HG03066 (cell line): ENCODE data around the gene LPIN2.
"Not testable (repeated sequence)": the region's sequence is repeated elsewhere in the genome, so short reads cannot be mapped to it uniquely, and the experiment has no call there.

Experiments used
- ATAC-seq: cut with Tn5 transposase; IDR thresholded peaks from one replicate; pipeline ENCODE4 v1.9.1; 2021; ENCODE audit warnings: low read depth; ENCODE audit not compliant: unreplicated experiment

LPIN2 gene, protein sequence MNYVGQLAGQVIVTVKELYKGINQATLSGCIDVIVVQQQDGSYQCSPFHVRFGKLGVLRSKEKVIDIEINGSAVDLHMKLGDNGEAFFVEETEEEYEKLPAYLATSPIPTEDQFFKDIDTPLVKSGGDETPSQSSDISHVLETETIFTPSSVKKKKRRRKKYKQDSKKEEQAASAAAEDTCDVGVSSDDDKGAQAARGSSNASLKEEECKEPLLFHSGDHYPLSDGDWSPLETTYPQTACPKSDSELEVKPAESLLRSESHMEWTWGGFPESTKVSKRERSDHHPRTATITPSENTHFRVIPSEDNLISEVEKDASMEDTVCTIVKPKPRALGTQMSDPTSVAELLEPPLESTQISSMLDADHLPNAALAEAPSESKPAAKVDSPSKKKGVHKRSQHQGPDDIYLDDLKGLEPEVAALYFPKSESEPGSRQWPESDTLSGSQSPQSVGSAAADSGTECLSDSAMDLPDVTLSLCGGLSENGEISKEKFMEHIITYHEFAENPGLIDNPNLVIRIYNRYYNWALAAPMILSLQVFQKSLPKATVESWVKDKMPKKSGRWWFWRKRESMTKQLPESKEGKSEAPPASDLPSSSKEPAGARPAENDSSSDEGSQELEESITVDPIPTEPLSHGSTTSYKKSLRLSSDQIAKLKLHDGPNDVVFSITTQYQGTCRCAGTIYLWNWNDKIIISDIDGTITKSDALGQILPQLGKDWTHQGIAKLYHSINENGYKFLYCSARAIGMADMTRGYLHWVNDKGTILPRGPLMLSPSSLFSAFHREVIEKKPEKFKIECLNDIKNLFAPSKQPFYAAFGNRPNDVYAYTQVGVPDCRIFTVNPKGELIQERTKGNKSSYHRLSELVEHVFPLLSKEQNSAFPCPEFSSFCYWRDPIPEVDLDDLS

DNA sequence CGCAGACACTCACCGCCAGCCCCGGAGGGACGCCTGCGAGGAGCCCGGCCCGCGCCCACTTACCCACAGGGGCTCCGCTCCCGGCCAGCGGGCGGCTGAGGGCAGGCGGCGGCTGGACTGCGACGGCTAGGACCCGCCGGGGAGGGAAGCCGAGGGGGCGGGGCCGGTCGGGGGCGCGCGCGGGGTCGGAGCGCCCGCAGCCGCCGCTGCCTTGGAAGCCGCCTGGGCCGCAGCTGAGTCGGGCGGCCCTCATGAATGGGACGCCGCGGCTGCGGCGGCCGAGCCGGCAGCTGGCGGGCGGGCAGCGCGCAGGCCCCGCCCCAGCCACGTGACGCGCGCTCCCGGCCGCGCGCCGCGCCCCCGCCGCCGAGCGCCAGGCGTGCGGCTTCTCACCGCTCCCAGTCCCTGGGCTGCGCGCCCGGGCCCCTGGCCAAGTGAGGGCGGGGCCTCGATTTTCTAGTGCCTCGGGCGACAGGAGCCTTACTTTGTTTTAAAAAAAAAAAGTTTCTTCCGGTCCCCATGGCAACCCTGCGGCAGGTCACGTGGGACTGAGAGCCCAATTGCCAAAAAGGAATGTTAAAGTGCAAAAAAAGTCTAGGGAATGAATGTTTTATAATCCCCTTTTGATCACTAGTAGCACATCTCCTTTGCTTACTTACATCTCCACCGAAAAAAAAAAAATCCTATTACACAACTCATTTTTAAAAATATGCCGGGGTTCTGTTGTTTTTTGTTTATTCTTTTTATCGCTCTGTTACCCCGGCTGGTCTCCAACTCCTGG, at the start of gene LPIN2:
TSS of gene LPIN2 (minus strand) at position 121 of the 781 bp plus-strand sequence. CDS start 52,304 bp downstream, outside the sequence.
- peak; percentile 77 for ATAC-seq

DNA sequence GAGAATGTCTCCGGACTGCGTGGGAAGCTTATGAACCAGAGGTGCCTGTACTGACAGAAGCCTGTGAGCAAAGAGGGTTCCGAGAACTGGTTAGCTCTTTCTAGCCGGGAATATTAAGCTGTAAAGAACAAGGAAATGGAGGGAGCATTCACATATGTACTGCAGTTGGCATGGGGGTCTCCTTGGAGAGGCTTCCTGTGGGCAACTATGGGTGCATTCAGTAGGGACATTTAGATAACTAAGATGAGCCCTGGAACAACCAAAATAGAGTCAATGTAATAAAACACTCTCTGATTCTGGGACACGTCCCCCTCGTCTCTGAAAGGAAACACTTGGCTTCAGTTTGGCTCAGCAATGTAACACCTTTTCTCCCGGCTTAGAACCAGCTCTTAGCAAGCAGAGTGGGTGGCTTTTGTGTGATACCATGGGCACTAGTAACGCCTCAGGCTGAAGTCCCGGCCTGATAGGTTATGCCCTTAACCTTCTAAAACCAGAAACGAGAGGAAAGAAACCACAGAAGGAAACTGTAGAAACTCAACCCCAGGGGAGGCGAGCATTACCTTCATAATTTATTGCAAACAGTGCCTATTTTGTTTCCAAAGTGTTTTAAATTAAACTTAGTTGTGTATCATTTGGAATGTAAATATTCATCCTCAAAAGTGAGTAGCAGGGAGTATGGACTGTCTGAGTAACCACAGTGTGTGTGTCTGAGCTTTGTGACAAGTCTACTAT, 48.8 kb upstream of the LPIN2 start:
- ATAC-seq = no peak

GRCh38 chr18:3060667-3061580, 48.0 kb upstream of the LPIN2 start:
- peak; percentile 51 for ATAC-seq

GRCh38 chr18:3059272-3059671, 46.3 kb upstream of the LPIN2 start:
- no peak for ATAC-seq

DNA sequence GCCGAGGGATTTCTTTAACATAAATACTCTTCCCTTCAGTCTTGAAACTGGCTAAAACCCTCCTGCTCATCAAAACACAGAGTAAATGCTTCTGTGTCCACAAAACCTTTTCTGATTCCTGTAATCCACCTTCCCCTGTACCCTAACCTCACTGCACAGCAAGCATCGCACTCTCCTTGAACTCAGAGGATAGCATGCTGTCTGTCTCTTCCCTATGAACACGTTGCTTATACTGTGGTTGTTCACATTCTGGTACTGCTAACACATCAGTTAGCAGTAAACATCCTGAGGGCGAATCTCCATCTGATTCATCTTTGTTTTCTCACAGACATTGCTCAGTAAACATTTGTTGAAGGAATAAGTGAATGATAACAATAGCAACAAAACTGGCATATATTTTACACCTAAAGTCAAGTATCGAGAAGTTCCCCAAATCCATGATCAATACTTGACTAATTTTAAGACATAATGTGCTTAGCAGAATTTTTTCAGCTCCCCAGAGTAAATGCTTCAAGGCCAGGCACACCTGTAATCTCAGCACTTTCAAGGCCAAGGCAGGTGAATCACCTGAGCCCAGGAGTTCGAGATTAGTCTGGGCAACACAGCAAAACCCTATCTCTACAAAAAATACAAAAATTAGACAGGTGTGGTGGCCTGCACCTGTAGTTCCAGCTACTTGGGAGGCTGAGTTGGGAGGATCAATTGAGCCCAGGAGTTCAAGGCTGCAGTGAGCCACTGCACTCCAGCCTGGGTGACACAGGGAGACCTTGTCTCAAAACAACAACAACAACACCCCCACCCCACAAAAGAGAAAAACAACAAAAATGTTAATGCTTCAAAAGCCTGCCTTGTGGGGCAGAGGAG, 45.6 kb upstream of the LPIN2 start:
- no peak for ATAC-seq

DNA sequence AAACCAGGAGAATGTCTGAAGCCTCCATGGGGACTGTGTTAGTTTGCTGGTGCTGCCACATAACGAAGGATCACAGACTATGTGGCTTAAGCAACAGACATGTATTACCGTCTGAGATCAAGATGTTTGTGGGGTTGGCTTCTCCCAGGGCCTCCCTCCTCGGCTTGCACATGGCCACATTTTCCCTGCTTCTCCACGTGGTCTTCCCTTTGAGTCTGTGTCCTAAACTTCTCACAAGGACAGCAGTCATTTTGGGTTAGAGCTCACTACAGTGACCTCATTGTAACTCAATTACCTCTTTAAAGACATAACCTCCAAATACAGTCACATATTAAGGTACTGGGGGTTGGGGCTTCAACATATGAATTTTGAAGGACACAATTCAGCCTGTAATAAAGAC, 44.6 kb upstream of the LPIN2 start:
- no peak for ATAC-seq

DNA sequence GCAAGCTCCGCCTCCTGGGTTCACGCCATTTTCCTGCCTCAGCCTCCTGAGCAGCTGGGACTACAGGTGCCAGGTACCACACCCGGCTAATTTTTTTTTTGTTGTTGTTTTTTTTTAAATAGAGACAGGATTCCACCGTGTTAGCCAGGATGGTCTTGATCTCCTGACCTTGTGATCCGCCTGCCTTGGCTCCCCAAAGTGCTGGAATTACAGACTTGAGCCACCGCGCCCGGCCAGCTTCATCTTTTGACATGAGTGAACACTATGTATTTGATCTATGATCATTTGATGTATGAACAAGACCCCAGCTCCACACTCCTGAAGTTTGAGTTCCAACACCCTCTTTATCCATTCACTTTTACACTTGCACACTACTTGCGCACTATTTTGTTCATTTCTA, 43.4 kb upstream of the LPIN2 start:
- ATAC-seq = no peak

- ATAC-seq = no peak
Observed at GRCh38 chr18:3055816-3056215, 42.9 kb upstream of the LPIN2 start.

DNA sequence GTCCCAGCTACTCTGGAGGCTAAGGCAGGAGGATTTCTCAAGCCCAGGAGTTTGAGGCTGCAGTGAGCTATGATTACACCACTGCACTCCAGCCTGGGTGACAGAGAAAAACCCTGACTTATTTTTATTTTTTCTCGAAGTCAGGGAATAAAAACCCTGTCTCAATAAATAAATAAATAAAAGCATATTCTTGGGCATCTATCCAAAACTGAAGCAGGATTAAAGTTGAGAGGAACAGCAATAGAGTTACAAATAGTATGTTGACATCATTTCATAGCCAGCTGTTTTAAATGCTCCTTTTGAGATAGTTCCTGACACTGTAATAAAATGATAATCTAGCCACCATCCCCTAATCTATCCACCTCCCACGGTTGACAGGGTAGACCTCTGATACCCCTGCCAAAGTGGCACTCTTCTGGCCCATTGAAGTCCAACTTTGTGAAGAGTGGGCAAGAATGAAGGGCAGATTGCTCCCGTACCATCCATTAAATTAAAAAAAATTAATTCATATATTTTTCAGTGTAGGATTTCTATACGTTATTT, 42.3 kb upstream of the LPIN2 start:
- no peak for ATAC-seq

DNA sequence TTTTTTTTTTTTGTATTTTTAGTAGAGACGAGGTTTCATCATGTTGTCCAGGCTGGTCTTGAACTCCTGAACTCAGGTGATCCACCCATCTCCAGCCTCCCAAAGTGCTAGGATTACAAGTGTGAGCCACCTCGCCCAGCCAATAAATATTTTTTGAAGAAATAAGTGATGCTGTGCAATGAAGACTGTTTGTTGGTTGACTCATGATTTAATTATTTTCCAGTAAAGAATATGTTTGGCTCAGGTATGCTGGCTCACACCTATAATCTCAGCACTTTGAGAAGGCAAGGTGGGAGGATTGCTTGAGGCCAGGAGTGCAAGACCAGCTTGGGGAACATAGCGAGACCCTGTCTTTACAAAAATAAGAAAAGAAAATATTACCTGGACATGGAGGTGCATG, 41.8 kb upstream of the LPIN2 start:
- no peak for ATAC-seq

DNA sequence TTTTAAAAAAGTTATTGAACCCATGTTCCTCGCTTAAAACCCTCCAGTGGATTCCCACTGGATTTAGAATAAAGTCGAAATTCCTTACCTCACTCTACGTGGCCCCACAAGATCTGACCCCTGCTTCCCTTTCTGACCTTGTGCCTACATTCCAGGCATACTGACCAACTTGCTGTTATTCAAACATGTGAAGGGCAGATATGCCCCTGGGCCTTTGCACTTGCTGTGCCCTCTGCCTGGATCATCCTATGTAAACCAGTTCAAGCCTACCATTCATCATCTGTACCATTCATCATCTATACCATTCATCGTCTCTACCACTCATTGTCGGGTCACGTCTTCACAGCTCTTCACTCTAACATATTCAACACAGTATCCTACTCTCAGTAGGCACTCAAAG, 41.3 kb upstream of the LPIN2 start:
- no peak for ATAC-seq

- ATAC-seq = no peak
Observed at GRCh38 chr18:3053081-3053480, 40.1 kb upstream of the LPIN2 start.

GRCh38 chr18:3052411-3052758, 39.4 kb upstream of the LPIN2 start:
- no peak for ATAC-seq

GRCh38 chr18:3051718-3052410, 38.9 kb upstream of the LPIN2 start:
- ATAC-seq = no peak

DNA sequence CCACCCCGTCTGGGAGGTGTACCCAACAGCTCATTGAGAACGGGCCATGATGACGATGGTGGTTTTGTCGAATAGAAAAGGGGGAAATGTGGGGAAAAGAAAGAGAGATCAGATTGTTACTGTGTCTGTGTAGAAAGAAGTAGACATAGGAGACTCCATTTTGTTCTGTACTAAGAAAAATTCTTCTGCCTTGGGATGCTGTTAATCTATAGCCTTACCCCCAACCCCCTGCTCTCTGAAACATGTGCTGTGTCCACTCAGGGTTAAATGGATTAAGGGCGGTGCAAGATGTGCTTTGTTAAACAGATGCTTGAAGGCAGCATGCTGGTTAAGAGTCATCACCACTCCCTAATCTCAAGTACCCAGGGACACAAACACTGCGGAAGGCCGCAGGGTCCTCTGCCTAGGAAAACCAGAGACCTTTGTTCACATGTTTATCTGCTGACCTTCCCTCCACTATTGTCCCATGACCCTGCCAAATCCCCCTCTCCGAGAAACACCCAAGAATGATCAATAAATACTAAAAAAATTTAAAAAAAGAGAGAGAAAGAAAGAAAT, 37.0 kb upstream of the LPIN2 start:
- ATAC-seq = not testable (repeated sequence)

- ATAC-seq = no peak
Observed at GRCh38 chr18:3048820-3049349, 35.9 kb upstream of the LPIN2 start.

DNA sequence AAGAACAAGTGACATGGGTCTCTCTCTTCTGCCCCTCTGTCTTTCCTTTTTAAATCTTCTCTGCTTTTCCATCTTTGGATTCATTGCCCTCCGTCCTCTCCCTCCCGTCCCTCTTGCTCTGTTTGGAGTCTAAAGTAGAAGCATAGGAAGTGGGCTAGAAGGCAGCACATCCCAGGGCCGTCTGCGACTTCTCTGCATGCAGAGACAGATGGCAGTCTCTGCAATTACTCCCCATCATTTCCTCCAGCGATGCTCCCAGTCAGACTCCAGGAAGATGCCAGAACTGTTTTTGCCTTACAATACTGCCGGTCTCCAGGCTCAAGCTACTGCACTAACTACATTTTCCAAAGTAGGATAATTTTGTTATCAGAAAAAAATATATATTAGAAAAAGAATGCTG, 35.2 kb upstream of the LPIN2 start:
- ATAC-seq = no peak
